ENCODE data around the gene KRAS. TPM values are rescaled to one million over a fixed set of nuclear protein-coding genes. Genes with fewer than 3 reads are reported as not detected.

The KRAS gene
- total and polyA plus RNA-seq, 2 donors (not counting 3 experiments of a cell fraction or from before 2014, with no cell fraction given), result 9.1 to 22.8 TPM

DNA sequence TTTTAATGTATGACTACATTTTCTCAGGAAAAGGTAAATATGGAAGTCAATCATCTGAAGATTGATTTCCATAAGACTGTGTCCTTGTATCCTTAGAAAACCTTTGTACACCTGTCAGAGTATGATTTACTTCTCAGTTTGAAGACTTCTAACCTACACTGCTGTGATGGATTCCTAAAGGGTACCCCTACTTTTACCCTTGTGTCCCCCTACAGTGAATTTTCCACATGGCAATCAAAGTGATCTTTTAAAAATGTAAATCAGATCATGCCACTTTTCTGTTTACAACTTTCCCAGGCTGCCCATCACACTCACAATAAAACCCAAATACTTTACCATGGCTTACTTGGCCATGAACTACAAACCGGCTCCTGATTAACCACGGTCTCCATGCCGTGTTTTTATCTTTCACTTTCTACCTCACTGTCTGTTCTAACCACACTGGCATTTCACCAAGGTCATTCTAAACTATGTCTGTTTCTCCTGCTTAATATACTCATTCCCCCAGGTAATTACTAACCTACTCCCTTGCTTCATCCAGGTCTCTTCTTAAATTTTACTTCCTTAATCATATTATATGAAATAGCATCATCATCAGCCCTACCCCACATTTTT is 63.8 kb downstream of the KRAS start:
- BruUV-seq (replicated peaks), result no TSS peak
- dilution Hi-C loops (cut with MboI; ENCODE audit: extremely low pct_ligation_motif_present, low sequenced_read_pairs), result no loop called here
- Histone ChIP-seq H4K20me1 (replicated peaks; ENCODE audit: control insufficient read depth, extremely low read depth, insufficient read depth, low read length) (no peaks in the 10 kb centered on the region), H2AFZ (ENCODE audit: low read depth, low read length) (no peak overlapping the region), H3K79me2 (ENCODE audit: control insufficient read depth, insufficient read depth, low read length) (no peaks in the 10 kb centered on the region), H3K9ac (replicated peaks; ENCODE audit: extremely low read depth, insufficient read depth, low read length) (no peak overlapping the region), H3K9me3 (replicated peaks; ENCODE audit: control insufficient read depth, insufficient read depth, low read length) (no peaks in the 10 kb centered on the region), H3K4me2 (ENCODE audit: insufficient read depth, low read length) (no peak overlapping the region), H3K4me3 (replicated peaks in 1 of 3; ENCODE audit: insufficient read depth in 1 of 3, low read depth in 1 of 3, low read length in 3 of 3) (no peak overlapping the region), H3K36me3 (ENCODE audit: control insufficient read depth in 2 of 2, extremely low read depth in 1 of 2, insufficient read depth in 2 of 2, low read length in 2 of 2) (no peaks in the 10 kb centered on the region), H3K9me1 (replicated peaks; ENCODE audit: control insufficient read depth, extremely low read depth, insufficient read depth, low read length) (no peaks in the 10 kb centered on the region), H3K4me1 (ENCODE audit: control insufficient read depth, extremely low read depth, insufficient read depth, low read length) (no peaks in the 10 kb centered on the region), H3K27ac (ENCODE audit: insufficient read depth, low read depth, low read length) (no peak overlapping the region), H3K27me3 (ENCODE audit: control insufficient read depth in 2 of 2, insufficient read depth in 2 of 2, low read length in 2 of 2) (peaks cover 2 to 6% of the 10 kb centered on the region in 2 experiments)
- FAIRE-seq (no peak), DNase-seq (ENCODE audit: low read depth, low spot score) (no peak)
- ChIA-PET POLR2A (interaction anchor here (0.7 kb wide), 1 partner anchor 8 kb away, joined by 3 read pairs; the partner anchor contains the start of genes DNAI7 and ETFRF1), CTCF (no interaction called here)
- intact Hi-C loops (cut with micrococcal nuclease), result no loop called here
- TF ChIP-seq JUN (IDR thresholded peaks at IDR 0.05; ENCODE audit: borderline replicate concordance, insufficient read depth, insufficient read length, low read depth), result no peak
- no peak for TF ChIP-seq POLR2A (IDR thresholded peaks at IDR 0.05; ENCODE audit: low read depth, low read length)
- no peak for TF ChIP-seq GATA2 (IDR thresholded peaks at IDR 0.05; ENCODE audit: insufficient read depth, insufficient read length, low read depth, low read length)
- TF ChIP-seq POLR2AphosphoS5 (IDR thresholded peaks at IDR 0.05; ENCODE audit: insufficient read depth, low read depth, low read length), result no peak
- TF ChIP-seq MYC (IDR thresholded peaks at IDR 0.05; ENCODE audit: low read depth, low read length), result no peak
- TF ChIP-seq CTCF (IDR thresholded peaks at IDR 0.05; ENCODE audit: extremely low read depth in 1 of 2, insufficient read depth in 1 of 2, low read depth in 1 of 2, low read length in 2 of 2), result no peak
- no peak for TF ChIP-seq FOS (IDR thresholded peaks at IDR 0.05; ENCODE audit: borderline replicate concordance, insufficient read depth, low read length)
- TF ChIP-seq MAX (IDR thresholded peaks at IDR 0.05; ENCODE audit: insufficient read depth, insufficient read length), result no peak
- TF ChIP-seq EZH2 (IDR thresholded peaks at IDR 0.05; ENCODE audit: borderline replicate concordance, low read depth, low read length, severe bottlenecking), result no peak
